Rectal smooth muscle tissue (tissue), 1 donor: ENCODE data around the gene ETNK1.
"Not testable (repeated sequence)": the region's sequence is repeated elsewhere in the genome, so short reads cannot be mapped to it uniquely, and the experiment has no call there.

Source experiments
- H3K27ac ChIP-seq: one replicate; pipeline ENCODE4 v1.7.0; 2013; ENCODE audit warnings: low read depth, low read length, inconsistent platforms
- H3K27me3 ChIP-seq: one replicate; pipeline ENCODE4 v1.7.0; 2013; ENCODE audit warnings: low read length; ENCODE audit not compliant: control insufficient read depth, insufficient read depth
- H3K36me3 ChIP-seq: one replicate; pipeline ENCODE4 v1.7.0; 2013; ENCODE audit warnings: low read length; ENCODE audit not compliant: control insufficient read depth, insufficient read depth
- H3K4me1 ChIP-seq: one replicate; pipeline ENCODE4 v1.7.0; 2013; ENCODE audit warnings: low read length; ENCODE audit not compliant: control insufficient read depth, insufficient read depth
- H3K4me3 ChIP-seq: one replicate; pipeline ENCODE4 v1.7.0; 2013; ENCODE audit warnings: low read length
- H3K9ac ChIP-seq: one replicate; pipeline ENCODE4 v1.7.0; 2013; ENCODE audit warnings: low read length

ETNK1 gene

GRCh38 chr12:22672951-22673350 is 48.0 kb downstream of the ETNK1 start:
- no peaks in the 10 kb centered on the region for H3K27me3 ChIP-seq
- H3K9ac ChIP-seq, result no peak overlapping the region
- H3K36me3 ChIP-seq, result peaks cover 2% of the 10 kb centered on the region
- no peak overlapping the region for H3K27ac ChIP-seq
- no peaks in the 10 kb centered on the region for H3K4me1 ChIP-seq
- no peak overlapping the region for H3K4me3 ChIP-seq

- Histone ChIP-seq H3K4me3 (no peak overlapping the region), H3K36me3 (peaks cover 7% of the 10 kb centered on the region), H3K27ac (no peak overlapping the region), H3K27me3 (no peaks in the 10 kb centered on the region), H3K9ac (no peak overlapping the region), H3K4me1 (no peaks in the 10 kb centered on the region)
Measured at GRCh38 chr12:22677781-22678574, 53.0 kb downstream of the ETNK1 start.

GRCh38 chr12:22682663-22683062 is 57.7 kb downstream of the ETNK1 start:
- Histone ChIP-seq H3K27ac (no peak overlapping the region), H3K4me1 (no peaks in the 10 kb centered on the region), H3K9ac (no peak overlapping the region), H3K36me3 (peaks cover 5% of the 10 kb centered on the region), H3K27me3 (no peaks in the 10 kb centered on the region), H3K4me3 (no peak overlapping the region)

GRCh38 chr12:22683131-22683530 is 58.2 kb downstream of the ETNK1 start:
- Histone ChIP-seq H3K36me3 (peaks cover 5% of the 10 kb centered on the region), H3K4me1 (no peaks in the 10 kb centered on the region), H3K27me3 (no peaks in the 10 kb centered on the region), H3K9ac (no peak overlapping the region), H3K27ac (no peak overlapping the region), H3K4me3 (no peak overlapping the region)

GRCh38 chr12:22684140-22685118 is 59.5 kb downstream of the ETNK1 start:
- Histone ChIP-seq H3K27me3 (no peaks in the 10 kb centered on the region), H3K4me1 (no peaks in the 10 kb centered on the region), H3K4me3 (no peak overlapping the region), H3K36me3 (peaks cover 2% of the 10 kb centered on the region), H3K27ac (no peak overlapping the region), H3K9ac (no peak overlapping the region)

GRCh38 chr12:22686193-22686592 is 61.2 kb downstream of the ETNK1 start:
- Histone ChIP-seq H3K27me3 (no peaks in the 10 kb centered on the region), H3K9ac (no peak overlapping the region), H3K36me3 (no peaks in the 10 kb centered on the region), H3K4me1 (no peaks in the 10 kb centered on the region), H3K4me3 (no peak overlapping the region), H3K27ac (no peak overlapping the region)

GRCh38 chr12:22687361-22688076 is 62.5 kb downstream of the ETNK1 start:
- no peak overlapping the region for H3K4me3 ChIP-seq
- no peak overlapping the region for H3K27ac ChIP-seq
- H3K36me3 ChIP-seq, result no peaks in the 10 kb centered on the region
- H3K27me3 ChIP-seq, result no peaks in the 10 kb centered on the region
- no peak overlapping the region for H3K9ac ChIP-seq
- no peaks in the 10 kb centered on the region for H3K4me1 ChIP-seq

GRCh38 chr12:22689876-22690275 is 64.9 kb downstream of the ETNK1 start:
- Histone ChIP-seq H3K4me1 (no peaks in the 10 kb centered on the region), H3K4me3 (no peak overlapping the region), H3K27ac (no peak overlapping the region), H3K27me3 (no peaks in the 10 kb centered on the region), H3K9ac (no peak overlapping the region), H3K36me3 (no peaks in the 10 kb centered on the region)

- no peak overlapping the region for H3K4me3 ChIP-seq
- no peaks in the 10 kb centered on the region for H3K36me3 ChIP-seq
- H3K9ac ChIP-seq, result no peak overlapping the region
- no peak overlapping the region for H3K27ac ChIP-seq
- H3K27me3 ChIP-seq, result no peaks in the 10 kb centered on the region
- H3K4me1 ChIP-seq, result no peaks in the 10 kb centered on the region
Measured at GRCh38 chr12:22691319-22691718, 66.3 kb downstream of the ETNK1 start.

GRCh38 chr12:22692467-22692866 is 67.5 kb downstream of the ETNK1 start:
- not testable (repeated sequence) for H3K4me3 ChIP-seq, H3K4me1 ChIP-seq, H3K27me3 ChIP-seq, H3K27ac ChIP-seq, H3K9ac ChIP-seq, H3K36me3 ChIP-seq

GRCh38 chr12:22692964-22693555 is 68.1 kb downstream of the ETNK1 start:
- H3K36me3 ChIP-seq, result no peaks in the 10 kb centered on the region
- no peak overlapping the region for H3K4me3 ChIP-seq
- H3K27me3 ChIP-seq, result no peaks in the 10 kb centered on the region
- no peak overlapping the region for H3K9ac ChIP-seq
- no peaks in the 10 kb centered on the region for H3K4me1 ChIP-seq
- no peak overlapping the region for H3K27ac ChIP-seq

- H3K27ac ChIP-seq, result no peak overlapping the region
- no peak overlapping the region for H3K9ac ChIP-seq
- no peaks in the 10 kb centered on the region for H3K27me3 ChIP-seq
- H3K4me1 ChIP-seq, result no peaks in the 10 kb centered on the region
- no peak overlapping the region for H3K4me3 ChIP-seq
- H3K36me3 ChIP-seq, result no peaks in the 10 kb centered on the region
Measured at GRCh38 chr12:22698576-22698975, 73.6 kb downstream of the ETNK1 start.
